ENCODE data around the gene AFG1L. TPM values are rescaled to one million over a fixed set of nuclear protein-coding genes. Genes with fewer than 3 reads are reported as not detected.

Gene AFG1L
- total RNA-seq, 1 experiment from 2014 or later = 7.9 TPM

GRCh38 chr6:108365478-108365877 is 70.6 kb downstream of the AFG1L start:
- no peaks in the 10 kb centered on the region for H3K27me3 Mint-ChIP-seq (ENCODE audit: low read depth)
- no peaks in the 10 kb centered on the region for H3K36me3 Mint-ChIP-seq
- ChIA-PET POLR2A (no interaction called here), CTCF (interaction anchor here (1.4 kb wide), 1 partner anchor 190 kb away, joined by 3 read pairs; no protein-coding TSS in a partner anchor)
- ATAC-seq (no peak), DNase-seq (ENCODE audit: low spot score) (no peak)
- no peak overlapping the region for H3K27ac Mint-ChIP-seq
- H3K9me3 Mint-ChIP-seq = no peaks in the 10 kb centered on the region
- H3K4me1 Mint-ChIP-seq = peaks cover 11% of the 10 kb centered on the region
- no peak overlapping the region for H3K4me3 Mint-ChIP-seq
- TF ChIP-seq STAT6 (CRISPR knock-in tag; conservative IDR thresholded peaks at IDR 0.05; ENCODE audit: low read depth) = no peak
- no peak for TF ChIP-seq NR2C2 (CRISPR knock-in tag; IDR thresholded peaks at IDR 0.05)
- no peak for TF ChIP-seq ZSCAN18 (CRISPR knock-in tag; IDR thresholded peaks at IDR 0.05)
- no peak for TF ChIP-seq TCF7 (CRISPR knock-in tag; IDR thresholded peaks at IDR 0.05; ENCODE audit: low read depth)
- no peak for TF ChIP-seq NFATC4 (CRISPR knock-in tag; IDR thresholded peaks at IDR 0.05)
- no peak for TF ChIP-seq AR (CRISPR knock-in tag; IDR thresholded peaks at IDR 0.05)
- no peak for TF ChIP-seq ZNF396 (CRISPR knock-in tag; IDR thresholded peaks at IDR 0.05; ENCODE audit: borderline replicate concordance)
- no peak for TF ChIP-seq PRRX2 (CRISPR knock-in tag; IDR thresholded peaks at IDR 0.05)
- TF ChIP-seq RORB (CRISPR knock-in tag; IDR thresholded peaks at IDR 0.05) = no peak
- TF ChIP-seq SMAD4 (CRISPR knock-in tag; IDR thresholded peaks at IDR 0.05) = no peak
- TF ChIP-seq E2F1 (CRISPR knock-in tag; IDR thresholded peaks at IDR 0.05) = no peak
- no peak for TF ChIP-seq SMAD3 (CRISPR knock-in tag; IDR thresholded peaks at IDR 0.05; ENCODE audit: borderline replicate concordance)
- no peak for TF ChIP-seq ESRRA (CRISPR knock-in tag; IDR thresholded peaks at IDR 0.05; ENCODE audit: borderline replicate concordance)
- no peak for TF ChIP-seq HMGXB4 (CRISPR knock-in tag; IDR thresholded peaks at IDR 0.05)
- TF ChIP-seq ATF1 (CRISPR knock-in tag; IDR thresholded peaks at IDR 0.05) = no peak
- no peak for TF ChIP-seq FOXP4 (CRISPR knock-in tag; IDR thresholded peaks at IDR 0.05)
- no peak for TF ChIP-seq GRHL2 (CRISPR knock-in tag; IDR thresholded peaks at IDR 0.05; ENCODE audit: insufficient replicate concordance, severe bottlenecking)
- TF ChIP-seq ZBTB21 (CRISPR knock-in tag; IDR thresholded peaks at IDR 0.05; ENCODE audit: borderline replicate concordance) = no peak
